Stomach (tissue), 4 donors: ENCODE results near the gene CDH8.

Experiments
- CTCF ChIP-seq, 7 experiments: fragments of 450-650 bp in 4 of 7; fragments of 200-600 bp in 3 of 7; sonication (generic) in 3 of 7; IDR thresholded peaks; one replicate each; pipeline ENCODE4 v1.5.1; 2016 to 2019; ENCODE audit warnings: antibody characterized with exemption in 7 of 7, control low read depth in 2 of 7, mild to moderate bottlenecking in 1 of 7
- POLR2A ChIP-seq, 4 donors: fragments of 450-650 bp; IDR thresholded peaks; one replicate each; pipeline ENCODE4 v1.6.1; 2016; ENCODE audit warnings: antibody characterized with exemption in 4 of 4, control low read depth in 2 of 4, mild to moderate bottlenecking in 1 of 4, moderate library complexity in 1 of 4

GRCh38 chr16:61770301-61770700, 265.9 kb downstream of the CDH8 start:
- no peak for TF ChIP-seq CTCF (IDR thresholded peaks at IDR 0.05)
- TF ChIP-seq POLR2A (IDR thresholded peaks at IDR 0.05): no peak
